ENCODE data around the gene LRRC18. TPM values are rescaled to one million over a fixed set of nuclear protein-coding genes. Genes with fewer than 3 reads are reported as not detected.

Gene LRRC18
- total RNA-seq, 2 experiments from 2014 or later: not detected

DNA sequence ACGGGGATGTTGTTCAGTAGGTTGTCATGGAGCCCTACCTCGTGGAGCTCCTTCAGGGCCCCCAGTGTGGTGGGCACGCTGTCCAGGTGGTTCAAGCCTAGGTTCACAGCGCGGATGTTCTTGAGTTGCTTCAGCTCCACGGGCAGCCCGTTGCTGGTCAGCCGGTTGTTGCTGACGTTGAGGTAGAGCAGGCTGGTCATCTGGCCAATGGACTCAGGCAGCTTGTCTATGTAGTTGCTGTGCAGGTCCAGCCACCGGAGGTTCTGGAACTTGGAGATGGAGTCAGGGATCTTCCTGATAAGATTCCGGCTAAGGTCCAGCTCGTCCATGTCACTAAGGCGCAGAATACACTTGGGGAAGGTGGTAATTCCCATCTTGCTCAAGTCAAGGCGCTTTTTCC is 26.0 kb downstream of the LRRC18 start:
- CTCF ChIA-PET: no interaction called here
- H3K4me1 Mint-ChIP-seq (ENCODE audit: low read depth): no peaks in the 10 kb centered on the region
- H3K4me3 Mint-ChIP-seq: no peak overlapping the region
- TF ChIP-seq, protein P1, sequence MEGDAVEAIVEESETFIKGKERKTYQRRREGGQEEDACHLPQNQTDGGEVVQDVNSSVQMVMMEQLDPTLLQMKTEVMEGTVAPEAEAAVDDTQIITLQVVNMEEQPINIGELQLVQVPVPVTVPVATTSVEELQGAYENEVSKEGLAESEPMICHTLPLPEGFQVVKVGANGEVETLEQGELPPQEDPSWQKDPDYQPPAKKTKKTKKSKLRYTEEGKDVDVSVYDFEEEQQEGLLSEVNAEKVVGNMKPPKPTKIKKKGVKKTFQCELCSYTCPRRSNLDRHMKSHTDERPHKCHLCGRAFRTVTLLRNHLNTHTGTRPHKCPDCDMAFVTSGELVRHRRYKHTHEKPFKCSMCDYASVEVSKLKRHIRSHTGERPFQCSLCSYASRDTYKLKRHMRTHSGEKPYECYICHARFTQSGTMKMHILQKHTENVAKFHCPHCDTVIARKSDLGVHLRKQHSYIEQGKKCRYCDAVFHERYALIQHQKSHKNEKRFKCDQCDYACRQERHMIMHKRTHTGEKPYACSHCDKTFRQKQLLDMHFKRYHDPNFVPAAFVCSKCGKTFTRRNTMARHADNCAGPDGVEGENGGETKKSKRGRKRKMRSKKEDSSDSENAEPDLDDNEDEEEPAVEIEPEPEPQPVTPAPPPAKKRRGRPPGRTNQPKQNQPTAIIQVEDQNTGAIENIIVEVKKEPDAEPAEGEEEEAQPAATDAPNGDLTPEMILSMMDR (IDR thresholded peaks at IDR 0.05): no peak
- no peaks in the 10 kb centered on the region for H3K9me3 Mint-ChIP-seq
- POLR2A ChIA-PET: no interaction called here
- Histone ChIP-seq H3K36me3 (ENCODE audit: insufficient read depth, low read length) (no peaks in the 10 kb centered on the region), H3K9me3 (ENCODE audit: control insufficient read depth in 1 of 2, insufficient read depth in 1 of 2, low read length in 2 of 2) (peaks cover 0 to 3% of the 10 kb centered on the region in 2 experiments), H3K27me3 (ENCODE audit: control insufficient read depth in 1 of 2, insufficient read depth in 2 of 2, low read length in 2 of 2) (no peaks in the 10 kb centered on the region), H3K4me1 (ENCODE audit: insufficient read depth, low read length) (no peaks in the 10 kb centered on the region), H3K27ac (ENCODE audit: low read depth in 1 of 2, low read length in 2 of 2) (no peak overlapping the region), H3K4me3 (ENCODE audit: low read length) (no peak overlapping the region)
- H3K36me3 Mint-ChIP-seq (ENCODE audit: low read depth): no peaks in the 10 kb centered on the region
- no peak overlapping the region for H3K27ac Mint-ChIP-seq
- intact Hi-C loops (cut with DNase I, micrococcal nuclease): no loop called here
- H3K27me3 Mint-ChIP-seq: peaks cover 19% of the 10 kb centered on the region
- ATAC-seq (ENCODE audit: poor library complexity): no peak
- DNase-seq: no peak

DNA sequence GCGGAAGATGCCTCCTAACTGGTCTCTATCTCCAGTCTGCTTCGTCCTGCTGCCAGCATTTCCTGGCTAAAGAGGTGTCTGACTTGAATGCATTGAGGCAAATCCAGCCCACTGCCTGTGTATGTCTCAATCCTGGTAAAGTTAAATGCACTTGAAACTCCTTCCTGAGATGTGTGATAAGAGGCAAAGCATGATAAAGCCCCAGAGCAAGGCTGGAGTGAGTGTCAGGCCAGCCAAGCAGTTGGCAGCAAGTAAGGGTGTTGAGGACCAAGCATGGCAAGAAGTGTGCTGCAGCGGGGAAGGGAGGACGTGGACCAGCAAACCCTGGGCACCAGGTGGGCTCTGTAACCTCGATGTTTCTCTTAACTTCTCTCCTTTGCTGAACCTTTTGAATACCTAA is 29.1 kb downstream of the LRRC18 start:
- intact Hi-C loops (cut with DNase I, micrococcal nuclease): no loop called here
- POLR2A ChIA-PET: no interaction called here

DNA sequence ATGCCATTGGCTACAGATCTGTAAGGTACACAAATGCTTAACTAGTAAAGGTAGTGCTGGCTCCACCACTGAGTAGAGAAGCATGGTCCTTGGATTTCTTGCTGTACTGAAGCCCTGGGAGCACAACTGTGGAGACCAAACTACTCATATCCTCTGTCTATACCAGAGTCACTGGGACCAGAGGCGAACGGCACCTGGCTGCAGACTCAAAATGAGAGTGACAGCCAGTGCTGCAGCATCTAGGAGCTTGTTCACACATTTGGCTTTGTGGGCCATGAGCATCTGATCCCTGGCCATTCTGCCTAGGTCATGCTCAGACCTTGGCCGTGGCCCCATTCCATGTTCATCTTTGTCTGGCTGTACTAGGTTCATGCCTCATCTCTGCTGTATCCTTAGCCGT is 31.9 kb downstream of the LRRC18 start:
- Mint-ChIP-seq H3K9me3 (no peaks in the 10 kb centered on the region), H3K27me3 (no peaks in the 10 kb centered on the region), H3K4me1 (ENCODE audit: low read depth) (no peaks in the 10 kb centered on the region), H3K36me3 (ENCODE audit: low read depth) (no peaks in the 10 kb centered on the region), H3K4me3 (no peak overlapping the region), H3K27ac (no peak overlapping the region)
- CTCF ChIA-PET: no interaction called here
- Histone ChIP-seq H3K27ac (ENCODE audit: low read depth in 1 of 2, low read length in 2 of 2) (no peak overlapping the region), H3K36me3 (ENCODE audit: insufficient read depth, low read length) (no peaks in the 10 kb centered on the region), H3K27me3 (ENCODE audit: control insufficient read depth in 1 of 2, insufficient read depth in 2 of 2, low read length in 2 of 2) (no peaks in the 10 kb centered on the region), H3K4me1 (ENCODE audit: insufficient read depth, low read length) (no peaks in the 10 kb centered on the region), H3K4me3 (ENCODE audit: low read length) (no peak overlapping the region), H3K9me3 (ENCODE audit: control insufficient read depth in 1 of 2, insufficient read depth in 1 of 2, low read length in 2 of 2) (no peaks in the 10 kb centered on the region)
- TF ChIP-seq, protein P1 (IDR thresholded peaks at IDR 0.05): no peak
- POLR2A ChIA-PET: no interaction called here
- intact Hi-C loops (cut with DNase I, micrococcal nuclease): no loop called here
- DNase-seq (no peak), ATAC-seq (ENCODE audit: poor library complexity) (no peak)

More for the DNA sequence above, 29.1 kb downstream of the LRRC18 start:
- ATAC-seq (ENCODE audit: poor library complexity) (no peak), DNase-seq (no peak)
- Histone ChIP-seq H3K27ac (ENCODE audit: low read depth in 1 of 2, low read length in 2 of 2) (no peak overlapping the region), H3K4me3 (ENCODE audit: low read length) (no peak overlapping the region), H3K27me3 (ENCODE audit: control insufficient read depth in 1 of 2, insufficient read depth in 2 of 2, low read length in 2 of 2) (no peaks in the 10 kb centered on the region), H3K4me1 (ENCODE audit: insufficient read depth, low read length) (no peaks in the 10 kb centered on the region), H3K36me3 (ENCODE audit: insufficient read depth, low read length) (no peaks in the 10 kb centered on the region), H3K9me3 (ENCODE audit: control insufficient read depth in 1 of 2, insufficient read depth in 1 of 2, low read length in 2 of 2) (peaks cover 0 to 3% of the 10 kb centered on the region in 2 experiments)
- Mint-ChIP-seq H3K9me3 (no peaks in the 10 kb centered on the region), H3K4me3 (no peak overlapping the region), H3K27me3 (no peaks in the 10 kb centered on the region), H3K36me3 (ENCODE audit: low read depth) (no peaks in the 10 kb centered on the region), H3K4me1 (ENCODE audit: low read depth) (no peaks in the 10 kb centered on the region), H3K27ac (no peak overlapping the region)
- CTCF ChIA-PET: no interaction called here
- TF ChIP-seq, protein P1 (IDR thresholded peaks at IDR 0.05): no peak

All from CD4-positive, alpha-beta T cell (primary cell).